Esophagus (tissue), 2 donors: ENCODE data around the gene CYBC1. TPM values are rescaled to one million over a fixed set of nuclear protein-coding genes. Genes with fewer than 3 reads are reported as not detected.
"Not testable (repeated sequence)": the region's sequence is repeated elsewhere in the genome, so short reads cannot be mapped to it uniquely, and the experiment has no call there.

Source experiments
- H3K27ac ChIP-seq, 2 donors: one replicate each; pipeline ENCODE4 v1.5.1; 2013; ENCODE audit warnings: low read depth in 2 of 2, mild to moderate bottlenecking in 2 of 2, inconsistent platforms in 1 of 2, low read length in 1 of 2, moderate library complexity in 1 of 2
- H3K27me3 ChIP-seq, 2 donors: one replicate each; pipeline ENCODE4 v1.6.1; 2013; ENCODE audit warnings: low read length in 2 of 2, control low read depth in 1 of 2, mild to moderate bottlenecking in 1 of 2; ENCODE audit not compliant: insufficient read depth in 2 of 2, control insufficient read depth in 1 of 2
- H3K36me3 ChIP-seq, 2 donors: one replicate each; pipeline ENCODE4 v1.6.1; 2013; ENCODE audit warnings: low read length in 1 of 2; ENCODE audit not compliant: control insufficient read depth in 2 of 2, insufficient read depth in 2 of 2
- H3K4me1 ChIP-seq, 2 donors: one replicate each; pipeline ENCODE4 v1.6.1; 2013; ENCODE audit warnings: low read length in 1 of 2; ENCODE audit not compliant: control insufficient read depth in 2 of 2, insufficient read depth in 2 of 2
- H3K4me3 ChIP-seq, 2 donors: one replicate each; pipeline ENCODE4 v1.5.1; 2013; ENCODE audit warnings: low read length in 2 of 2, mild to moderate bottlenecking in 2 of 2, low read depth in 1 of 2, moderate library complexity in 1 of 2
- H3K9me3 ChIP-seq, 2 donors: one replicate each; pipeline ENCODE4 v1.6.1; 2013; ENCODE audit warnings: mild to moderate bottlenecking in 2 of 2, low read depth in 1 of 2, low read length in 1 of 2, moderate library complexity in 1 of 2; ENCODE audit not compliant: control insufficient read depth in 2 of 2, insufficient read depth in 1 of 2
- WGBS, 2 donors: extraction: QIAGEN DNeasy Blood & Tissue Kit; methylation state at CpG; one replicate each; pipeline ENCODE4 v1.1.7; 2013; 5-methylcytosine and 5-hydroxymethylcytosine counted together
- polyA plus RNA-seq, 2 donors: library from polyadenylated mRNA; stranded (reverse); fragments of 200-250 nt; gene quantifications; one replicate each; pipeline ENCODE4 v1.2.3, GENCODE V29; 2013
- donor health status: healthy with polysubstance abuse.
- donor health status: Bipolar disorder and iron deficiency.

CYBC1 gene
- polyA plus RNA-seq, 2 donors: 27.5 to 28.1 TPM

GRCh38 chr17:82412535-82413520, 37.7 kb downstream of the CYBC1 start:
- H3K4me1 ChIP-seq: peaks cover under 1 to 2% of the 10 kb centered on the region in 2 donors
- no peak overlapping the region for H3K27ac ChIP-seq
- H3K36me3 ChIP-seq: peaks cover 0 to 9% of the 10 kb centered on the region in 2 donors
- 79 to 90% methylated on average over 28 to 29 of the region's 29 CpGs for WGBS, 2 donors
- no peaks in the 10 kb centered on the region for H3K27me3 ChIP-seq
- no peaks in the 10 kb centered on the region for H3K9me3 ChIP-seq
- H3K4me3 ChIP-seq: no peak overlapping the region

- not testable (repeated sequence) for H3K4me3 ChIP-seq, H3K4me1 ChIP-seq, H3K27me3 ChIP-seq, H3K27ac ChIP-seq, H3K36me3 ChIP-seq, H3K9me3 ChIP-seq
- 90 to 95% methylated on average over 15 to 16 of the region's 16 CpGs for WGBS, 2 donors
These were observed 38.5 kb downstream of the CYBC1 start for GRCh38 chr17:82412081-82412480.

GRCh38 chr17:82411396-82412053, 39.0 kb downstream of the CYBC1 start:
- H3K27ac ChIP-seq: no peak overlapping the region
- H3K36me3 ChIP-seq: peaks cover 0 to 9% of the 10 kb centered on the region in 2 donors
- H3K4me3 ChIP-seq: no peak overlapping the region
- WGBS, 2 donors: 93 to 95% methylated on average over 24 of the region's 24 CpGs
- H3K4me1 ChIP-seq: peaks cover 0 to 2% of the 10 kb centered on the region in 2 donors
- H3K9me3 ChIP-seq: no peaks in the 10 kb centered on the region
- H3K27me3 ChIP-seq: no peaks in the 10 kb centered on the region

- Histone ChIP-seq H3K4me1 (peaks cover 0 to 2% of the 10 kb centered on the region in 2 donors), H3K27ac (no peak overlapping the region), H3K36me3 (peaks cover 0 to 9% of the 10 kb centered on the region in 2 donors), H3K9me3 (no peaks in the 10 kb centered on the region), H3K27me3 (no peaks in the 10 kb centered on the region), H3K4me3 (no peak overlapping the region)
- WGBS, 2 donors: 92% methylated on average over 14 of the region's 14 CpGs
These were observed 40.4 kb downstream of the CYBC1 start for GRCh38 chr17:82410014-82410716.

GRCh38 chr17:82408938-82409318, 41.6 kb downstream of the CYBC1 start:
- Histone ChIP-seq H3K4me1 (peaks cover 0 to 4% of the 10 kb centered on the region in 2 donors), H3K27ac (no peak overlapping the region), H3K27me3 (no peaks in the 10 kb centered on the region), H3K9me3 (no peaks in the 10 kb centered on the region), H3K36me3 (peaks cover 2 to 9% of the 10 kb centered on the region in 2 donors), H3K4me3 (no peak overlapping the region)
- whole genome bisulfite sequencing, 2 donors: 93 to 96% methylated on average over 21 of the region's 21 CpGs

- peaks cover 6 to 13% of the 10 kb centered on the region in 2 donors for H3K36me3 ChIP-seq
- WGBS, 2 donors: 89 to 90% methylated on average over 15 of the region's 15 CpGs
These were observed 42.1 kb downstream of the CYBC1 start for GRCh38 chr17:82408288-82408937.

GRCh38 chr17:82407255-82407654, 43.3 kb downstream of the CYBC1 start:
- Histone ChIP-seq H3K36me3 (peaks cover 9 to 13% of the 10 kb centered on the region in 2 donors), H3K27ac (no peak overlapping the region)
- 65 to 71% methylated on average over 13 of the region's 13 CpGs for WGBS, 2 donors

More at GRCh38 chr17:82408288-82408937, 42.1 kb downstream of the CYBC1 start:
- Histone ChIP-seq H3K4me1 (peaks cover 0 to 4% of the 10 kb centered on the region in 2 donors), H3K27ac (no peak overlapping the region), H3K27me3 (no peaks in the 10 kb centered on the region), H3K9me3 (no peaks in the 10 kb centered on the region), H3K4me3 (no peak overlapping the region)

GRCh38 chr17:82406131-82406671, 44.4 kb downstream of the CYBC1 start:
- no peak overlapping the region for H3K4me3 ChIP-seq
- no peaks in the 10 kb centered on the region for H3K9me3 ChIP-seq
- WGBS, 2 donors: 93 to 95% methylated on average over 14 of the region's 14 CpGs
- H3K27ac ChIP-seq: no peak overlapping the region
- no peaks in the 10 kb centered on the region for H3K27me3 ChIP-seq
- H3K4me1 ChIP-seq: peaks cover 0 to 4% of the 10 kb centered on the region in 2 donors
- peaks cover 9 to 13% of the 10 kb centered on the region in 2 donors for H3K36me3 ChIP-seq

More at GRCh38 chr17:82407255-82407654, 43.3 kb downstream of the CYBC1 start:
- no peaks in the 10 kb centered on the region for H3K27me3 ChIP-seq
- H3K9me3 ChIP-seq: no peaks in the 10 kb centered on the region
- H3K4me1 ChIP-seq: peaks cover 0 to 4% of the 10 kb centered on the region in 2 donors
- H3K4me3 ChIP-seq: no peak overlapping the region
